RCC 7860 (cell line): ENCODE measurements around the gene IMMP2L.
"Not testable (repeated sequence)": the region's sequence is repeated elsewhere in the genome, so short reads cannot be mapped to it uniquely, and the experiment has no call there.

ENCODE experiments used
- DNase-seq: peaks from one replicate; pipeline ENCODE4 v3.0.0-alpha.2; 2015; ENCODE audit warnings: low spot score
- FAIRE-seq: peaks from 2 replicates; lab custom pipeline; 2012; peaks lifted over from hg19 to GRCh38; lab: Jason Lieb, UNC

Gene IMMP2L

DNA sequence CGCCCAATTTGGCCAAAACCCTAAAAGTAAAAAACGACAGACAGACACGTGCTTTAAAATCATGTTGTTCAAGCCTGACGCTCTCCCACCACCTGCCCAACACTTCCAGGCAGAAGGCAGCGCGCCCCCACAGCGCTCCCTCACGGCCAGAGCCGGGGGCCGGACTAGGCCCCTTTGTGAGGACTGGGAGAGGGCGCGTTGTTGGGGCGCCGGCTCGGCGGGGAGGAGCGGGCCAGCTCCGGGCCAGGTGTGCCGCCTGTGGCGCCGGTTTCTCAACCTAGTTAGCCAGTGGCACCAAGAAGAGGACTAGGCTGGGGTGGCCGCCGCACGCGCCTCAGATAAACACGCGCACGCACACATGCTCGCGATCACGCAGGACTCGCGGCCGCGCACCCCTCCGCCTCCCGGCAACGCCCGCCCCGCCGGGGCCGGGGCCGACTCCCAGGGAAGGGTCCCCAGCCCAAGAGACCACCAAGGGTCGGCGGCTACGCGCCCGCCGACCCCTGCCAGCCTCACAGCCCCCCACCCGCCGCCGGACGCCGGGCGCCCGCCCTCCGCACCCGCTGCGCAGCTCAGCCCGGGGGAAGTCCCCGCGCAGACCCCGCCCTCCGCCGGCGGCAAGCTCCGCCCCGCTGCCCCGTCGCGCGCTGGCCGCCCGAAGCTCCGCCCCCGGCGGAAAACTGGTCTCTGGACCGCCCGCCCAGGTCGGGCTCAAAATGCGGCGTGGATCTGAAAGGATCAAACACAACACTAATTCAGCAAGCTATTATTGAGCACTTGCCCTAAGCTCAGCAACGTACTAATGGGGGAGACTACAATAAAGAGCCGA, at the start of gene IMMP2L:
Gene IMMP2L (minus strand): TSS at position 589 of the 829 bp plus-strand sequence.
- FAIRE-seq: no peak
- peak; percentile 73 for DNase-seq

DNA sequence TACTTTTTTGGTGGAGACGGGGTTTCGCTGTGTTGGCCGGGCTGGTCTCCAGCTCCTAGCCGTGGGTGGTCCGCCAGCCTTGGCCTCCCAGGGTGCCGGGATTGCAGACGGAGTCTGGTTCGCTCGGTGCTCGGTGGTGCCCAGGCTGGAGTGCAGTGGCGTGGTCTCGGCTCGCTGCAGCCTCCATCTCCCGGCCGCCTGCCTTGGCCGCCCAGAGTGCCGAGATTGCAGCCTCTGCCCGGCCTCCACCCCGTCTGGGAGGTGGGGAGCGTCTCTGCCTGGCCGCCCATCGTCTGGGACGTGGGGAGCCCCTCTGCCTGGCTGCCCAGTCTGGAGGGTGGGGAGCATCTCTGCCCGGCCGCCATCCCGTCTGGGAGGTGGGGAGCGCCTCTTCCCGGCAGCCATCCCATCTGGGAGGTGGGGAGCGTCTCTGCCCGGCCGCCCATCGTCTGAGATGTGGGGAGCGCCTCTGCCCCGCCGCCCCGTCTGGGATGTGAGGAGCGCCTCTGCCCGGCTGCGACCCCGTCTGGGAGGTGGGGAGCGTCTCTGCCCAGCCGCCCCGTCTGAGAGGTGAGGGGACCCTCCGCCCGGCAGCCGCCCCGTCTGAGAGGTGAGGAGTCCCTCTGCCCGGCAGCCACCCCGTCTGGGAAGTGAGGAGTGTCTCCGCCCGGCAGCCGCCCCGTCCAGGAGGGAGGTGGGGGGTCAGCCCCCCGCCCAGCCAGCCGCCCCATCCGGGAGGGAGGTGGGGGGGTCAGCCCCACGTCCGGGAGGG, 47.4 kb upstream of the IMMP2L start:
- not testable (repeated sequence) for FAIRE-seq, DNase-seq

DNA sequence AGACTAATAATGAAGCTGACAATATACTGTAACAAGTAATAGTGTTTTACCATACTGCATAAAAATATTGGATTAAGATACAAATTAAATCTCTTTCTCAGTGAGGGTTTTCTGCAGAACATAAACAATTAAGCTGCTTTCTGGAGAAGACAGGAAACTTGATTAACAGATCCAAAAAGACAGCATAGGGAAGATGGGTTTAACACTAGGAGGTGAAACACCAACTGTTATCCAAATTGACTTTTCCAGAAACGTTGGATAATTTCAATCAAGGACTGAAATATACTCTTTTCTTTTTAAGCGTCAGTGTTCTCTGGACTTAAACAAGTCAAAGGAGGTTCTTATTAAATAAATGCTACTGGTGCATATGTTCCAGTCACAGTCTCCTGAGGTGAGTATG, 45.3 kb upstream of the IMMP2L start:
- FAIRE-seq: no peak
- DNase-seq: no peak

DNA sequence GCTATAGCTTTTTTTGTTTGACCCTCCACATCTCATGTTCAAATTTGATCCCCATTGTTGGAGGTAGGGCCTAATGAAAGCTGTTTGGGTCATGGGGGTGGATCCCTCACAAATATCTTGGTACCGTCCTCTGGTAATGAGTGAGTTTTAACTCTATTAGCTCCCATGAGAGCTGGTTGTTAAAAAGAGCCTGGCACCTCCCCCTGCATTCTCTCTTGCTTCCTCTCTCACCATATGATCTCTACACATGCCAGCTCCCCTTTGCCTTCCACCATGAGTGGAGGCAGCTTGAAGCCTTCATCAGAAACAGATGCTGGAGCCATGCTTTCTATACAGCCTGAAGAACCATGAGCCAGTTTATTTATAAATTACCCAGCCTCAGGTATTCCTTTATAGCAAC, 43.0 kb upstream of the IMMP2L start:
- FAIRE-seq (no peak), DNase-seq (no peak)

DNA sequence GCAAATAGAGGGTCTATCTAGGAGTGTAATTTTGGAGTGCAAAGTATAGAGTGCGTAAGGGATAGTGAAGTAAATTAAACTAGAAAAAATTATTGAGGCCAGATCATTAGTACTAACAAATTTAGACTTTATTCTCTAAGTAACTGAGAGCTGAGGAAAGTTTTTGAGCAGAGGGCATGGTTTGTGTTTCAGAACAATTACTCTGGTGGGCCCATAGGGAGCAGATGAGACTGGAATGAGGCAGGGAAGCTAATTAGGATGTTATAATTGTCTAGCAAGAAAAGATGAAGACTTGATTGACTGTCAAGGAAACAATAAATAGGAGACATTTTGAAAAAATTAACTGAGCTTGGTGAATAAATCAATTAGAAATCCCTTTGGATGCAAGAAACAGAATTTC, 37.8 kb upstream of the IMMP2L start:
- FAIRE-seq (no peak), DNase-seq (no peak)

DNA sequence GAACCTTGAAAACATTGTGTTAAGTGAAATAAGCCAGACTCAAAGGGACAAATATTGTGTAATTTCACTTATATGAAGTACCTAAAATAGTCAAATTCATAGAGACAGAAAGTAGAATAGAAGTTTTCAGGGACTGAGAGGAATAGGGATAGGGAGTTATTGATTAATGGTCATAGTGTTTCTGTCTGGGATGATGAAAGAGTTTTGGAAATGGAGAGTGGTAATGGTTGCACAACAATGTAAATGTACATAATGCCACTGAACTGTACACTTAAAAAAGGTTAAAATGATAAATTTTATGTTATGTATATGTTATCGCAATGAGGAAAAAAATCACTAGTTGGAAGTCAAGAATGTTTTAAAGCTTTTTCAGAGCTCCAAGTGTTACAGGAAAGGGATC, 33.5 kb upstream of the IMMP2L start:
- FAIRE-seq (no peak), DNase-seq (no peak)

DNA sequence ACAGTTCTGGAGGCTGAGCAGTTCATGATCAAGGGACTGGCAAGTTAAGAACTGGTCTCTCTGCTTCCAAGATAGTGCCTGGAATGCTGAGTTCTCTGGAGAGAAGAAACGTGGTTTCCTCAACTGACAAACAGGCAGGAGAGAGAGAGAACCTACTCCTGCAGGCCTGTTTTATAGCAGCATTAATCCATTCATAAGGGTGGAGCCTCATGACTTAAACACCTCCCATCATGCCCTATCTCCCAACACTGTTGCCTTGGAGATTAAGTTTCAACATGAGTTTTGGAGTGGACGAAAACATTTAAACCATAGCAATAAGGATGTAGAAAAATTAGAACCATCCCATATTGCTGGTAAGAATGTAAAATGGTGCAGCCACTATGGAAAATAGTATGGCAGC, 32.3 kb upstream of the IMMP2L start:
- no peak for FAIRE-seq
- DNase-seq: no peak

DNA sequence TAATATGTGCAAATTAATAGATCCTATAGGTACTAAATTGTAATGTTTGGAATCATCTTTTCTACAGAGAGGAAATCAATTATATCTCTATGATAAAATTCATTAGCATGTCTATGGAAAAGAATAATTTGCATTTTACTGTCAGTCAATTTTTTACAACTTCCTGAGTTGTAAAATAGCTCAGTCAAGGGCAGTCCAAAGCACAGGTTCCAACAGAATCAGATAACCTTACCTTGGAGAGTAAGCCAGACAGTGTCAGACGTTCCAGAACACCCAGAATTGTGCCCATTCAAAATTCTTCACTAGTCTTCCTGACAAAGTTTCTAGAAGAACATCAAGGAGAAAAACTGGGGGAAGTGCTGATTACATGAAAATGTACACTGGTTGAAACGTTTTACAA, 31.1 kb upstream of the IMMP2L start:
- FAIRE-seq: no peak

DNA sequence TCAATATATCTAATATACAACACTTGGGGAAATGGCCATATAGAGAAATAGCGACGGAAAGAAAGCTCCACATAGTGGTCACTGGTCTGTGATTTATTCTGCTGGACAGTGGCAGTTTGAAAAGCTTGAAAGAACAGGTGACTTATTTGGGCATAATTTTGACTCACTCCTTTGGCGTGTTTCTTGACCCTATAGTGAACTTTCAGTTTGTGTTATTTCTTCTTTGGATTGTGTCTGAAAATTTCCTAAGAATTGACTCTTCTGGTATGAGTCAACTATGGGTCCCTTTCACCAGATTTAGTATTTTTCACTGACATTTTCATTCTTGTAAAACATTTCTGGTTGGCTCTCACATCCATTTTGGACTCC, 25.8 kb upstream of the IMMP2L start:
- no peak for FAIRE-seq
- peak; percentile 34 for DNase-seq

More for the DNA sequence above, 31.1 kb upstream of the IMMP2L start:
- DNase-seq: no peak

DNA sequence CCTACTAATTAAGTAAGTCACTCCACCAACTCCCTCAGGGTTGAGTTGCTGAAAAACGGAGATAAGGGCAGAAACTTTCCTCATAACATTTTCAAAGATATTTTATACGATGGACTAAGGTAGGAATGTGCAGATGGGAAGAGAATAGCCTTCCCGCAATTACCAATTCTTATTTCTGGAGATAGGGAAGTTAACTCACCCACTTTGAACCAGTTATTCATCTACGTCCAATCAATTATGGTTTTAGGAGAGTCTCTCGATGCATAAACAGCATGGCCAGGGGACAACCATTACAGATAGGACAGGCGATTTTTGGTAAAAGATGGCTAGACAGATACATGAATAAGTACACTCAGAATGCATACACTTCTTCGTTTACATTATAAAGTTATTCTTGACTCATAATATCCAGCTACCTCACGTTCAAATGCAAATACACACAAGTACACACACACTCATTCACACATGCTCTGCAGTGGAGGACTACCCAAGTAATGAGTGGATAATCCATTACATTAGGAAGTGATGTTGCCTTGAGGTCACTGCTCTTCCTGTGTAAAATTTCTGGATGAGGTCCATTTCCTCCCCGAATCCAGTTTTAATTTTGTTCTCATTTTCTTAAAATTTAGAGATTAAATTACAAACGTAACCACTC, 25.2 kb upstream of the IMMP2L start:
- no peak for FAIRE-seq
- DNase-seq: no peak

DNA sequence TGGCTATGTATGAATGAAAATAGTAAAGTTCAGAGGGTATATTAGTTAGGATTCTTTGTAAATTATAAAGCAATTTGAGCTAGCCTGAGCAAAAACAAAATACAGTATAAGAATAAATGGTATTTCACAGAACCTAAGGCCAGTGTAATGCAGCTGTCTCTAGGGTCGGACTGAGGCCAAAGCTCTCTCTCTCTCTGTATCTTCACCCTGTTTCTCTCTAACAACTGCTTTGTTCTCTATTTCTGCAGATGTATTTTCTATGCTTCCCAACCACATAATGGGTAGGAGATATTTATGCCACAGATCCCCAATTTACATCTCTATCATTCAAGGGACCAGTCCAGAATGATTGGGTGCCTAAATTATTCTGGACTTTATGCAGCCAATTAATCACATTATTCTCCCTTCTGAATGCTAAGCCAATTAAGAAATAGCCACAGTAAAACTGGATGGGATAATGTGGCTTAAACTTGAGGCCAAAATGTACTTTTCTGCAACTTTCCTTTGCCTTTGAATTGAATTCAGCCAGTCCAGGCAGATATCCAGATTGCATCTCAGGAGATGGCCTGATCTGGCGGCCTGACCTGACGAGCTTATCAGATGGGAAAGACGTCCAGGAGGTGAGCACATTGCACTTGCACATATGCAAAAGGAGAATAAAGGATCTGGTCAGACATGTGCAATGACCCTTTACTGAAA, 24.6 kb upstream of the IMMP2L start:
- no peak for DNase-seq
- FAIRE-seq: no peak

DNA sequence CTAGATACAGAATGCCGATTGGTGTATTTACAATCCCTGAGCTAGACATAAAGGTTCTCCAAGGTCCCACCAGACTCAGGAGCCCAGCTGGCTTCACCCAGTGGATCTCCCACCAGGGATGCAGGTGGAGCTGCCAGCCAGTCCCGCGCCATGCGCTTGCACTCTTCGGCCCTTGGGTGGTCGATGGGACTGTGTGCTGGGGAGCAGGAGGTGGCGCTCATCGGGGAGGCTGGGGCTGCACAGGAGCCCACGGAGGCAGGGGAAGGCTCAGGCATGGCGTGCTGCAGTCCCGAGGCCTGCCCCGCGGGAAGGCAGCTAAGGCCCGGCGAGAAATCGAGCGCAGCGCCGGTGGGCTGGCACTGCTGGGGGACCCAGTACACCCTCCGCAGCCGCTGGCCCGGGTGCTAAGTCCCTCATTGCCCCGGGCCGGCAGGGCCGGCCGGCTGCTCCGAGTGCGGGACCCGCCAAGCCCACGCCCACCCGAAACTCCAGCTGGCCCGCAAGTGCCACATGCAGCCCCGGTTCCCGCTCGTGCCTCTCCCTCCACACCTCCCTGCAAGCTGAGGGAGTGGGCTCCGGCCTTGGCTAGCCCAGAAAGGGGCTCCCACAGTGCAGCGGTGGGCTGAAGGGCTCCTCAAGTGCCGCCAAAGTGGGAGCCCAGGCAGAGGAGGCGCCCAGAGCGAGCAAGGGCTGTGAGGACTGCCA, 19.6 kb upstream of the IMMP2L start:
- DNase-seq, FAIRE-seq: not testable (repeated sequence)

DNA sequence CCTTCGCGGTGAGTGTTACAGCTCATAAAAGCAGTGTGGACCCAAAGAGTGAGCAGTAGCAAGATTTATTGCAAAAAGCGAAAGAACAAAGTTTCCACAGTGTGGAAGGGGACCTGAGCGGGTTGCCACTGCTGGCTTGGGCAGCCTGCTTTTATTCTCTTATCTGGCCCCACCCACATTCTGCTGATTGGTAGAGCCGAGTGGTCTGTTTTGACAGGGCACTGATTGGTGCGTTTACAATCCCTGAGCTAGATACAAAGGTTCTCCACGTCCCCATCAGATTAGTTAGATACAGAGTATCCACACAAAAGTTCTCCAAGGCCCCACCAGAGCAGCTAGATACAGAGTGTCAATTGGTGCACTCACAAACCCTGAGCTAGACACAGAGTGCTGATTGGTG, 18.9 kb upstream of the IMMP2L start:
- not testable (repeated sequence) for FAIRE-seq, DNase-seq

DNA sequence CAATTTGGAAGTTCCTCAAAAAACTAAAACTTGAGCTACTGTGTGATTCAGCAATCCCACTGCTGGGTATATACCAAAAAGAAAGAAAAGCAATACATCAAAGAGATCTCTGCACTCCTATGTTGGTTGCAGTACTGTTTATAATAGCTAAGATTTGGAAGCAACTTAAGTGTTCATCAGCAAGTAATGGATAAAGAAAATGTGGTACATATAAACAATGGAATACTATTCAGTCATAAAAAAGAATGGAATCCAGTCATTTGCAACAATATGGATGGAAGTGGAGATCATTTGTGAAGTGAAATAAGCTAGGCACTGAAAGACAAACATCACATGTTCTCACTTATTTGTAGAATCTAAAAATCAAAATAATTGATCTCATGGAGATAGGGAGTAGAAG, 16.5 kb upstream of the IMMP2L start:
- DNase-seq (no peak), FAIRE-seq (no peak)

DNA sequence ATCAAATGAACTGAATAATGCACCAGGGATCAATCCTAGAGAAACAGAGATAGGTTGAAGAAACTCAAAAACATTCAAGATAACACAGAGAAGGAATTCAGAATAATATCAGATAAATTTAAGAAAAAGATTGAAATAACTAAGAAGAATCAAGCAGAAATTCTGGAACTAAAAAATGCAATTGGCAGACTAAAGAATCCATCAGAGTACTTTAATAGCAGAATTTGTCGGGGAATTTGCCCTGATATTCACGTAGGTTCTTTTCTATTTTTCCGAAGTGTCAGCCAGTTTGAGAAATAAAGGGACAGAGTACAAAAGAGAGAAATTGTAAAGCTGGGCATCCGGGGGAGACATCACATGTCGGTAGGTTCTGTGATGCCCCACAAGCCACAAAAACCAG, 9.4 kb upstream of the IMMP2L start:
- no peak for DNase-seq
- no peak for FAIRE-seq

DNA sequence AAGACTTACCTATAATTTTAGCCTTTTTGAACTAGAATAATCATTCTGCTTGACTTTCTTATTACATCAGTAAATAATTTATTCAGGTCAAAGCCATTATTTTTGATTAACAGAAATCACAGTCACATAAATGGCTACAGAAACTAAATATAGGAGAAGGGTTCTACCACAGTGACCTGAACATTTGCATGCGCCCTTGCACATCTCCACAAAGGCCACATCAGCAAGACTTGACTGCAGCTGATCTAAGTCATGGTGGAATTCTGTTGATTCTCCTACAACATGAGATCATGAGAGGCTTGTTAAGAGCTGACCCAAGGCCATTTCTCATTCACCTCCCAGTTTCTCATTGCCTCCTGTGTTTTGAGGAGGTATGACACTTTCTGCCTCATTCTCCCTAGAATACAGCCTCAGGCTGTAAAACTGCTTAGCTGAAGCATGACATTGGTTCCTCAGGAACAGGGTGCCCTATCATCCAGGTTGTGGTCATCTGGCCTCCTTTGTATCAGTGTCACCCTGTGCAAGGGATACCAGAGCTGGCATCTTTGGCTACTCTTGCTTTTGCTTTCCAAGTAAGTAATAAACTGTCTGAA, 6.7 kb upstream of the IMMP2L start:
- FAIRE-seq: no peak
- no peak for DNase-seq

DNA sequence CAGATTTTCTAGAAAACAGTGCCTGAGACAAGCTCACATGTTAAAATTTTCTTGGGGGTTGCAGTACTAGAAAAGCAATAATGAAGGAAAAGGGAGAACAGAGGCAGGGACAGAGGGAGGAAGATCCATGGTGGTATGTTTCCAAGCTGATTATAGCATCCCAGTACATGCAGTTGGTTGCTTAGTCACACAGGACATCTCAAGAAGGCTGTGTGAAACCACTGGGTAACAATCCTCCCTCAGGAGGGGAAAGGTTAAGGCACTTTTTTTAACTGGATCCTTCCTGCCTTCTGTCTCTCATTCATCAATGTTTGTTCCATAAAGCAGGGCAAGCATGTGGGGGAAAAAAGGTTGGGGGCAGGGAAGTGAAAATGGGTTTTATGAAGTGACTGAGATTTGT, 6.1 kb upstream of the IMMP2L start:
- no peak for FAIRE-seq
- DNase-seq: no peak

DNA sequence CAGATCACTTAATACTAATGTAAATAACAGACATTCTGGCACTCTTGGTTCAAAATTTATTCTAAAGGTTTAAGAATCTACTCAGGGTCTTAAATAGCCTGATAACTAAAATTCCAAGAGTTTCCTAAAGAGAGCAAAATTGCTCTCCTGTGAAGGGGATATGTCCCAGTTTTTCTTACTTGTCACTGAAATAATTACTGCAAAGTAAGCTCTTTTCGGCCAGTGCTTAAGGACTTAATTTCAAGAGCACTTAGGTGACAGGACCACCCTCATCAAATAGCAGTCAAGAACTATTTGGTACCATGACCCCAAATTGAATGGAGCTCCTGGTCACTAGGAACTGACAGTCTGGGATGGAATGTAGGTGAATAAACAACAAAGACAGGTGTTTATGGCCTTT, 1.8 kb upstream of the IMMP2L start:
- FAIRE-seq (no peak), DNase-seq (no peak)

DNA sequence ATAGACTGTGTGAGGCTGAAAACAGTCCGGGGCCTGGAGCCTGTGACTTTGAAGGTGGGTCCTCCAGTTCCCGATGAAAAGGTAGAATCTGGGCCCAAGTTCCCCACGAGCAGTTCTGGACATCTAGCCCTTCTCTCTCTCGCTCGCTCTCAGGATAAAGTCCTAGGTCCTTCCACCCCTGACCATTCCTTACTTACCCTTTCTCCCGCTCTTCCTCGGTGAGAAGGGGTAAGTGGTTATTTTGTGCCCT, 713 bp downstream of the IMMP2L start:
- DNase-seq: no peak
- FAIRE-seq: no peak
